ENCODE data around the gene KSR2. TPM values are rescaled to one million over a fixed set of nuclear protein-coding genes. Genes with fewer than 3 reads are reported as not detected.
"Not testable (repeated sequence)": the region's sequence is repeated elsewhere in the genome, so short reads cannot be mapped to it uniquely, and the experiment has no call there.

The KSR2 gene
- total and polyA plus RNA-seq, 3 experiments from 2014 or later = 0.07 to 0.11 TPM; not detected in 1

GRCh38 chr12:117800711-117801110 is 168.1 kb downstream of the KSR2 start:
- CTCF ChIA-PET; H3K27ac ChIP-seq (ENCODE audit: low read depth, low read length); DNase-seq; H3K27ac Mint-ChIP-seq; H3K36me3 ChIP-seq (ENCODE audit: insufficient read depth, low read length); H3K9me3 Mint-ChIP-seq; H3K36me3 Mint-ChIP-seq; H3K9me3 ChIP-seq (ENCODE audit: low read length); H3K4me3 ChIP-seq (ENCODE audit: low read length); POLR2A ChIA-PET; H3K4me1 Mint-ChIP-seq; H3K4me3 Mint-ChIP-seq; H3K4me1 ChIP-seq (ENCODE audit: insufficient read depth, low read length); H3K27me3 ChIP-seq (ENCODE audit: insufficient read depth, low read length, poor library complexity, severe bottlenecking): not testable (repeated sequence)
- H3K27me3 Mint-ChIP-seq = peaks cover 0 to 12% of the 10 kb centered on the region in 2 donors

GRCh38 chr12:117797202-117797601 is 171.6 kb downstream of the KSR2 start:
- Mint-ChIP-seq H3K36me3 (no peaks in the 10 kb centered on the region), H3K4me3 (no peak overlapping the region), H3K9me3 (peaks cover 0 to 8% (median 2%) of the 10 kb centered on the region in 5 donors), H3K4me1 (no peaks in the 10 kb centered on the region), H3K27ac (no peak overlapping the region), H3K27me3 (peaks cover 0 to 8% of the 10 kb centered on the region in 2 donors)
- no peaks in the 10 kb centered on the region for H3K27me3 ChIP-seq (ENCODE audit: insufficient read depth, low read length, poor library complexity, severe bottlenecking)
- H3K9me3 ChIP-seq (ENCODE audit: low read length) = no peaks in the 10 kb centered on the region
- CTCF ChIA-PET = no interaction called here
- POLR2A ChIA-PET = no interaction called here
- H3K4me1 ChIP-seq (ENCODE audit: insufficient read depth, low read length) = no peaks in the 10 kb centered on the region
- no peaks in the 10 kb centered on the region for H3K36me3 ChIP-seq (ENCODE audit: insufficient read depth, low read length)
- no peak overlapping the region for H3K4me3 ChIP-seq (ENCODE audit: low read length)
- no peak for DNase-seq
- H3K27ac ChIP-seq (ENCODE audit: low read depth, low read length) = no peak overlapping the region

DNA sequence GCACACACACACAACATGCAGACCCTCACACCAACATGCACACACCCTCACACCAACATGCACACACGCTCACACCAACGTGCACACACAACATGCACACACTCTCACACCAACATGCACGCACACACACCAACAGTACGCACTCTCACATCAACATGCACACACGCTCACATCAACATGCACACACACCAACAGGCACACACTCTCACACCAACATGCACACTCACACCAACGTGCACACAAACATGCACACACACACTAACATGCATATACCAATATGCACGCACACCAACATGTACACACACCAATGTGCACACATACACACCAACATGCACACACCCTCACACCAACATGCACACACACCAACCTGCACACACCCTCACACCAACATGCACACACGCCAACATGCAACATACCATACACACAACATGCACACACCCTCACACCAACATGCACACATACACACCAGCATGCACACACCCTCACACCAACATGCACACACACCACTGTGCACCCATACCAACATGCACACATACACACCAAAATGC is 175.8 kb downstream of the KSR2 start:
- Histone ChIP-seq H3K9me3 (ENCODE audit: low read length) (no peaks in the 10 kb centered on the region), H3K4me1 (ENCODE audit: insufficient read depth, low read length) (no peaks in the 10 kb centered on the region), H3K4me3 (ENCODE audit: low read length) (no peak overlapping the region), H3K27ac (ENCODE audit: low read depth, low read length) (no peak overlapping the region), H3K36me3 (ENCODE audit: insufficient read depth, low read length) (no peaks in the 10 kb centered on the region), H3K27me3 (ENCODE audit: insufficient read depth, low read length, poor library complexity, severe bottlenecking) (no peaks in the 10 kb centered on the region)
- CTCF ChIA-PET = no interaction called here
- no peaks in the 10 kb centered on the region for H3K36me3 Mint-ChIP-seq
- H3K9me3 Mint-ChIP-seq = peaks cover 0 to 3% (median 0%) of the 10 kb centered on the region in 5 donors
- no peaks in the 10 kb centered on the region for H3K4me1 Mint-ChIP-seq
- no peak for DNase-seq
- peaks cover 0 to 2% of the 10 kb centered on the region in 2 donors for H3K27me3 Mint-ChIP-seq
- POLR2A ChIA-PET = no interaction called here
- H3K4me3 Mint-ChIP-seq = no peak overlapping the region
- no peak overlapping the region for H3K27ac Mint-ChIP-seq

DNA sequence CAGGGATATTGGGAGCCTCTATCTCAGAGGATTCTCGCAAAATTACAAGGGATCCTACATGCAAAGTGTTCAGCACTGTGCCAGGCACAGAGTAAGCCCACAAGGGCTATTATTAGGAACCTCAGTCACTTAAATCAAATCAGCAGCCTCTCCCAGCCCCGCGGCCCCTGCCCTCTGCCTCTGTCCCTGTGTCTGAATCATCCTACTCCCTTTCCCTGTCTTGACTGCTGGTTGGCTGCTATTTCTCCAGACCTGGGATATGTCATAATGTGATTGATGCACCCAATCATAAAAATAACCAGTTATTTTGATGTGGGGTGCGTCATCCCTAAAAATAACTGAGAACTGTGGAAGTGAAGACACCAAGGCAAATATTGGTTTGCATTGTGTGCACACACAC is 176.3 kb downstream of the KSR2 start:
- Histone ChIP-seq H3K36me3 (ENCODE audit: insufficient read depth, low read length) (no peaks in the 10 kb centered on the region), H3K4me1 (ENCODE audit: insufficient read depth, low read length) (no peaks in the 10 kb centered on the region), H3K9me3 (ENCODE audit: low read length) (no peaks in the 10 kb centered on the region), H3K27ac (ENCODE audit: low read depth, low read length) (no peak overlapping the region), H3K4me3 (ENCODE audit: low read length) (no peak overlapping the region), H3K27me3 (ENCODE audit: insufficient read depth, low read length, poor library complexity, severe bottlenecking) (no peaks in the 10 kb centered on the region)
- POLR2A ChIA-PET = no interaction called here
- Mint-ChIP-seq H3K4me1 (no peaks in the 10 kb centered on the region), H3K27me3 (peaks cover 0 to 2% of the 10 kb centered on the region in 2 donors), H3K36me3 (no peaks in the 10 kb centered on the region), H3K27ac (no peak overlapping the region), H3K9me3 (peaks cover 0 to 3% (median 0%) of the 10 kb centered on the region in 5 donors), H3K4me3 (no peak overlapping the region)
- CTCF ChIA-PET = no interaction called here
- DNase-seq = no peak

GRCh38 chr12:117790948-117791347 is 177.8 kb downstream of the KSR2 start:
- Mint-ChIP-seq H3K36me3 (no peaks in the 10 kb centered on the region), H3K4me3 (no peak overlapping the region), H3K4me1 (no peaks in the 10 kb centered on the region), H3K27me3 (peaks cover 0 to 1% of the 10 kb centered on the region in 2 donors), H3K27ac (no peak overlapping the region), H3K9me3 (peaks cover 0 to under 1% (median 0%) of the 10 kb centered on the region in 5 donors)
- ChIA-PET POLR2A (no interaction called here), CTCF (no interaction called here)
- H3K4me3 ChIP-seq (ENCODE audit: low read length) = no peak overlapping the region
- no peak overlapping the region for H3K27ac ChIP-seq (ENCODE audit: low read depth, low read length)
- no peaks in the 10 kb centered on the region for H3K9me3 ChIP-seq (ENCODE audit: low read length)
- no peaks in the 10 kb centered on the region for H3K4me1 ChIP-seq (ENCODE audit: insufficient read depth, low read length)
- no peak for DNase-seq
- no peaks in the 10 kb centered on the region for H3K27me3 ChIP-seq (ENCODE audit: insufficient read depth, low read length, poor library complexity, severe bottlenecking)
- H3K36me3 ChIP-seq (ENCODE audit: insufficient read depth, low read length) = no peaks in the 10 kb centered on the region

DNA sequence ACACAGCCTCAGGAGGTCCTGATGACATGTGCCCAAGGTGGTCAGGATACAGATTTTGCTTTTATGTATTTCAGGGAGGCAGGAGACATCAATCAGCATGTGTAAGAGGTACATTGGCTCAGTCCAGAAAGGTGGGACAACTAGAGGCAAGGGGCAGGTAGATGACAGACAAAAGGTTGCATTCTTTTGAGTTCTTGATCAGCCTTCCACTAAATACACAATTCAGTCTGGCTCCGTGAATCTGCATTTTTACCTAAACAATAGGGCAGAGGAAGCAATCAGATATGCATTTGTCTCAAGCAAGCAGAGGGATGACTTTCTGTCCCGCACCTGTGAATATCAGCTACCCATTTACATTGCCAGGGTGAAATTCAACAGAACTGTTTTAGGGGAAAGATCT is 178.6 kb downstream of the KSR2 start:
- no peaks in the 10 kb centered on the region for H3K9me3 ChIP-seq (ENCODE audit: low read length)
- no peak overlapping the region for H3K4me3 Mint-ChIP-seq

GRCh38 chr12:117789195-117789912 is 179.4 kb downstream of the KSR2 start:
- DNase-seq = no peak
- H3K27me3 ChIP-seq (ENCODE audit: insufficient read depth, low read length, poor library complexity, severe bottlenecking) = no peaks in the 10 kb centered on the region
- H3K27ac Mint-ChIP-seq = no peak overlapping the region
- H3K36me3 ChIP-seq (ENCODE audit: insufficient read depth, low read length) = no peaks in the 10 kb centered on the region
- H3K4me3 ChIP-seq (ENCODE audit: low read length) = no peak overlapping the region
- H3K4me3 Mint-ChIP-seq = no peak overlapping the region
- ChIA-PET CTCF (no interaction called here), POLR2A (no interaction called here)
- no peaks in the 10 kb centered on the region for H3K4me1 Mint-ChIP-seq
- no peaks in the 10 kb centered on the region for H3K4me1 ChIP-seq (ENCODE audit: insufficient read depth, low read length)
- H3K9me3 ChIP-seq (ENCODE audit: low read length) = no peaks in the 10 kb centered on the region
- H3K9me3 Mint-ChIP-seq = peaks cover 3 to 8% (median 4%) of the 10 kb centered on the region in 5 donors
- H3K27me3 Mint-ChIP-seq = peaks cover 0 to 1% of the 10 kb centered on the region in 2 donors
- H3K27ac ChIP-seq (ENCODE audit: low read depth, low read length) = no peak overlapping the region
- no peaks in the 10 kb centered on the region for H3K36me3 Mint-ChIP-seq

More for the DNA sequence above, 178.6 kb downstream of the KSR2 start:
- Histone ChIP-seq H3K4me1 (ENCODE audit: insufficient read depth, low read length) (no peaks in the 10 kb centered on the region), H3K27ac (ENCODE audit: low read depth, low read length) (no peak overlapping the region), H3K36me3 (ENCODE audit: insufficient read depth, low read length) (no peaks in the 10 kb centered on the region), H3K27me3 (ENCODE audit: insufficient read depth, low read length, poor library complexity, severe bottlenecking) (no peaks in the 10 kb centered on the region), H3K4me3 (ENCODE audit: low read length) (no peak overlapping the region)
- H3K36me3 Mint-ChIP-seq = no peaks in the 10 kb centered on the region
- DNase-seq = no peak
- H3K9me3 Mint-ChIP-seq = peaks cover 0 to 5% (median 3%) of the 10 kb centered on the region in 5 donors
- no peak overlapping the region for H3K27ac Mint-ChIP-seq
- CTCF ChIA-PET = no interaction called here
- no peaks in the 10 kb centered on the region for H3K4me1 Mint-ChIP-seq
- H3K27me3 Mint-ChIP-seq = peaks cover 0 to 1% of the 10 kb centered on the region in 2 donors
- POLR2A ChIA-PET = no interaction called here

- Histone ChIP-seq H3K9me3 (ENCODE audit: low read length) (no peaks in the 10 kb centered on the region), H3K27ac (ENCODE audit: low read depth, low read length) (no peak overlapping the region), H3K4me3 (ENCODE audit: low read length) (no peak overlapping the region), H3K4me1 (ENCODE audit: insufficient read depth, low read length) (no peaks in the 10 kb centered on the region), H3K27me3 (ENCODE audit: insufficient read depth, low read length, poor library complexity, severe bottlenecking) (no peaks in the 10 kb centered on the region), H3K36me3 (ENCODE audit: insufficient read depth, low read length) (no peaks in the 10 kb centered on the region)
- CTCF ChIA-PET = no interaction called here
- no peak for DNase-seq
- H3K9me3 Mint-ChIP-seq = peaks cover 0 to 5% (median 0%) of the 10 kb centered on the region in 5 donors
- POLR2A ChIA-PET = no interaction called here
- no peaks in the 10 kb centered on the region for H3K27me3 Mint-ChIP-seq
- H3K4me3 Mint-ChIP-seq = no peak overlapping the region
- no peak overlapping the region for H3K27ac Mint-ChIP-seq
- H3K36me3 Mint-ChIP-seq = no peaks in the 10 kb centered on the region
- no peaks in the 10 kb centered on the region for H3K4me1 Mint-ChIP-seq
These were observed 190.1 kb downstream of the KSR2 start for GRCh38 chr12:117778656-117779055.

Data from CD8-positive, alpha-beta memory T cell (primary cell).